Fibroblast of the aortic adventitia (primary cell): ENCODE results near the gene AP2S1. TPM values are rescaled to one million over a fixed set of nuclear protein-coding genes. Genes with fewer than 3 reads are reported as not detected.

Experiments
- DNase-seq: peaks from one replicate; pipeline ENCODE4 v3.0.0-alpha.2; 2010; ENCODE audit warnings: low read depth
- H3K4me3 ChIP-seq: 2 replicates; pipeline ENCODE4 v1.5.1; 2011; ENCODE audit warnings: low read depth, mild to moderate bottlenecking, control low read depth, low read length, moderate library complexity
- total RNA-seq: library from RNA; depleted of rRNA; stranded (reverse); fragments of >200 nt; gene quantifications from 2 replicates; pipeline ENCODE4 v1.2.3, GENCODE V29; 2012; ENCODE audit warnings: low replicate concordance
- TF ChIP-seq, protein P1 (sequence below): IDR thresholded peaks from 2 replicates; pipeline ENCODE4 v1.5.1; 2011; ENCODE audit warnings: mild to moderate bottlenecking, low read length, control low read depth, inconsistent platforms; ENCODE audit not compliant: insufficient read depth

AP2S1 gene
- total RNA-seq, 1 donor = 113 TPM

DNA sequence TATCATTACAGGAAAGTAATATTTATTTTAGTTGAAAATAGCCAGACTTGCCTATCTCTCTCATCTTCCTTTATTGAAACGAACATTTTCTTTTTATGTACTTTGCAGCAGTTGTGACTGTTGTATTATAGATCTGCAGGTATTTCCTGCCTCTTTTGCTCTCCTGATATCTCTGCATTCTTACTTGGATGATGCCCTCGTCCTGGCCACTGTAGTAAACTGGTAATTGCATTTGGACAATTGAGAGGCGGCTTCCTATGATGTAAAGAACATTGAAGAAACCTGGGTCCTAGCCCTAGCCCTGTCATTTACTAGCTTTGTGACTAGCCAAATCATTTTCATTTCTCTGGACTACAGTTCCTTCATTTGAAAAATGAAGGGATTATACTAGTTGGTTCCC, 16.5 kb upstream of the AP2S1 start:
- no peak for DNase-seq
- TF ChIP-seq, protein P1, sequence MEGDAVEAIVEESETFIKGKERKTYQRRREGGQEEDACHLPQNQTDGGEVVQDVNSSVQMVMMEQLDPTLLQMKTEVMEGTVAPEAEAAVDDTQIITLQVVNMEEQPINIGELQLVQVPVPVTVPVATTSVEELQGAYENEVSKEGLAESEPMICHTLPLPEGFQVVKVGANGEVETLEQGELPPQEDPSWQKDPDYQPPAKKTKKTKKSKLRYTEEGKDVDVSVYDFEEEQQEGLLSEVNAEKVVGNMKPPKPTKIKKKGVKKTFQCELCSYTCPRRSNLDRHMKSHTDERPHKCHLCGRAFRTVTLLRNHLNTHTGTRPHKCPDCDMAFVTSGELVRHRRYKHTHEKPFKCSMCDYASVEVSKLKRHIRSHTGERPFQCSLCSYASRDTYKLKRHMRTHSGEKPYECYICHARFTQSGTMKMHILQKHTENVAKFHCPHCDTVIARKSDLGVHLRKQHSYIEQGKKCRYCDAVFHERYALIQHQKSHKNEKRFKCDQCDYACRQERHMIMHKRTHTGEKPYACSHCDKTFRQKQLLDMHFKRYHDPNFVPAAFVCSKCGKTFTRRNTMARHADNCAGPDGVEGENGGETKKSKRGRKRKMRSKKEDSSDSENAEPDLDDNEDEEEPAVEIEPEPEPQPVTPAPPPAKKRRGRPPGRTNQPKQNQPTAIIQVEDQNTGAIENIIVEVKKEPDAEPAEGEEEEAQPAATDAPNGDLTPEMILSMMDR = no peak
- no peak overlapping the region for H3K4me3 ChIP-seq

DNA sequence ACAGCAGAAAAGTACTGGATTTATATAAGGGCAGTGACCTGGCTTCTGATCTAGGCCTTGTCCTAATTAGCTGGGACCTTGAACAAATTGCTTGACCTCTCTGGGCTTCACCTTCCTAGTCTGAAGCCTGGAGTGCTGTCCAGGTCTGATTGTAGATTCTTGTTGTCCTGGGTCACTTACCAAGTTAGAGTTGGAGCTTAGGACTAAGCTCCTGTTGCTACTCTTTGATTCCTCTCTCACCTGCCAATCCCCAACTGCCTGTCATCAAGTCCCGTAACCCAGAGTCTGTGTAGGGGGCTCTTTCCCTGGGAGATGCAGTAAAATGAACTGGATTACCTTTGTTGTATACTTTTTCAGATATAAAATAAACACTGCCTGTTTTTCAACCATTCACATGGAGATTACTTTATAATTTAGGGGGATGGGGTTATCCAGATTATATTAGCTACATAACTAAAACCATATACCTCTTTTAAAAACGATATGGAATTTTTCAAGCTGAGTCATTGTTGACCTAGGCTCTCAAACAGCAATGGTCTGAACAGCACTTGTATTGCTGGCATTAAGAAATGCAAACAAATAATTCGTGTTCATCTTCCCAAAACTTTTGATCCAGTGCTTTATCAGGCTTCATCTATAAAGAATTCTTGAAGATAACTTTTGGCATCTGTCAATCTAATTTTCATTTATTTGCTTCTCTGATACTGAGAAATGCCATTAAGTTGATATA, 15.9 kb upstream of the AP2S1 start:
- H3K4me3 ChIP-seq = no peak overlapping the region
- TF ChIP-seq, protein P1 = no peak
- peak; percentile 40 for DNase-seq

GRCh38 chr19:46863818-46864629, 13.4 kb upstream of the AP2S1 start:
- peak overlapping the region; percentile 88 for H3K4me3 ChIP-seq
- peak; percentile 91 for DNase-seq
- TF ChIP-seq, protein P1 = no peak

DNA sequence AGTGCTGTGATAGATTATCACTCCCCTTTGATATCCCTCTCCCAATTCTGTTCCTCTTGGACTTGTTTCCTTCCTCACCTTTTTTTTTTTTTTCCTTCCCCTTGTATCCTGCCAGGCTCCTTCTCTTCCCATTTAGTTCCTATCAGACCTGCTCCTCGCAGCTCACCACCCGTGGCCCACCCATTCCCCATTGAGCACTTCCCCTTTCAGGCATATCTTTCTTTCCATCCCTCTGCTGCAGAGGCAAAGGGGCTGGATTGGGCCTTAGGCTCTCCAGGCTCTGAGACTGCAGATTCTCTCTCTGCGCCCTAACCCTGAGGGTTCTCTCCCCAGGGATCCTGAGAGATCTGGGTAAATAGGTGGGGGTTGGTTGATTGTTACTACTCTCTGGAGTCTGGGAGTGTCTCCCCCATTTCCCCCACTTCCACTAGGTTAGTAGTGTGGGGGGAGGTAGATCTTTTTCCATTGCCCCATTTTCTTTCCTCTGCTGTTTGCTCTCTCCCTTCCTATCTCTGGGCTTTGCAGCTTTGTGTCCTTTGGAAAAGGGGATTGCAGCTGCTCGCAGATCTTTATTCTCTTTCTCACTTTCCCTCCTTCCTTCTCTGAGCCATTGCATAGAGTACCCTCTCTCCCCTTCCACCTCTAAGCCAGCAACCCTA, 12.5 kb upstream of the AP2S1 start:
- peak overlapping the region; percentile 88 for H3K4me3 ChIP-seq
- no peak for DNase-seq
- TF ChIP-seq, protein P1 = no peak

GRCh38 chr19:46862503-46862834, 11.8 kb upstream of the AP2S1 start:
- TF ChIP-seq, protein P1 = no peak
- DNase-seq = peak; percentile 23
- H3K4me3 ChIP-seq = peak overlapping the region; percentile 88

GRCh38 chr19:46861691-46862502, 11.3 kb upstream of the AP2S1 start:
- peak overlapping the region; percentile 88 for H3K4me3 ChIP-seq
- DNase-seq = peak; percentile 39
- TF ChIP-seq, protein P1 = no peak
